ENCODE measurements around the gene RRBP1.

RRBP1 gene

DNA sequence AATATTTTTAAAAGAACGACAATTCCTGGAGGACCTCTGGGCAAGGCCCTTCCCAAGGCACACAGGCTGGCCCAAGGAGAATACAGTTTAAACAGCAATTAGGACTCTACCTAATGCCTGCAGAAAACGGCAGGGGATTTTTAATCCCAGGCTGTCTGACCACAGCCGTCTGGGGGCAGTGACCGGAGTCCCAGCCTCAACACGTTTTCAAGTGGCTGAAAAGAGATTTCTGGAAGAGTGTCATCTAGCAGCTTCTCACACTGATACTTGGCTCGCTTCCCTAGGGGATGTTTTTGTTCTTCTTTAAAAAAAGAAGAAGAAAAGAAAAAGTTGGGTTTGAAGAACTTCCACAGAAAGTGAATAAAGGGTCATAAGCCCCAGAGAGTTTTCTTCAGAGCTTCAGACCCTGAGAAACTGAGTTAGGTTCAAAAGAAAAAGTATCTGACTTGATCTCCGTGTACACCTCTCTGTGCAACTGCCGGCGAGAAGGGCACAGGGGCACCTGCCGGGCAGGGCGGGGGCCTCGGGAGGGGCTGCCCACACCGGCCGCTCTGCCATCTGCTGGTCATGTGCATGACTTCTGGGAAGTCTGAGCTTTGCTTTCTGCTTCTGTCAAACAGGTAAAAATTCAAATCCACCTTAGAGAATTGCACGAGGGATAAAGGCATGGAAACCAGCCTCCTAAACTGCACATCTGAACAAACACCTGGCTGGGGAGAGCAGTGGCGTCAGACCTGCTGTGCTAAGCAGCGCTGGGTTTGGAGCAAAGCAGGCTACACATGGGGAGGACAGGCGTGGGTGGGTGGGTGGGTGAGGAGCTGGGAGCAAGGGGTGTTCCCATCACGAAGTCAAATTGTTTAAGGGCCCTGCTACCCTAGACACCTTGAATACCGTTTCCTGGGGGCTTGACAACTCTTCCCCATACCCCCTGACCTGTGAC, 33.0 kb downstream of the RRBP1 start:
- peak; percentile 54 for DNase-seq

DNA sequence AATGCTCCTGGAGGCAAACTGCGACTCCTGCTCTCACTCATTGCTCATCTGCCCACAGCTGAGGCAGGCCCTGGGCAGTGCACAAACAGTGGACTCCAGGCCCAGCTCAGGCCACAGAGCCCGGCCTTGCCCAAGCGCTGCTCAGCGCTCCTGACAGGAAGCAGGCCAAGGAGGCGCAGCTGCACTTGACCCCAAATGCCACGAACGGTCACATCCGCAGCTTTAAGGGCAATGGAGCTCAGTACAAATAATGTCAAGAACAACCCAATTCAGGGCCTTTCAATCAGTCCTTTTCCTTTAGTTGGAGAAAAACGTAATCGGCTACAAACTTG, 33.8 kb downstream of the RRBP1 start:
- DNase-seq (no peak), ATAC-seq (no peak)

More for the DNA sequence above, 33.0 kb downstream of the RRBP1 start:
- no peak for ATAC-seq

DNA sequence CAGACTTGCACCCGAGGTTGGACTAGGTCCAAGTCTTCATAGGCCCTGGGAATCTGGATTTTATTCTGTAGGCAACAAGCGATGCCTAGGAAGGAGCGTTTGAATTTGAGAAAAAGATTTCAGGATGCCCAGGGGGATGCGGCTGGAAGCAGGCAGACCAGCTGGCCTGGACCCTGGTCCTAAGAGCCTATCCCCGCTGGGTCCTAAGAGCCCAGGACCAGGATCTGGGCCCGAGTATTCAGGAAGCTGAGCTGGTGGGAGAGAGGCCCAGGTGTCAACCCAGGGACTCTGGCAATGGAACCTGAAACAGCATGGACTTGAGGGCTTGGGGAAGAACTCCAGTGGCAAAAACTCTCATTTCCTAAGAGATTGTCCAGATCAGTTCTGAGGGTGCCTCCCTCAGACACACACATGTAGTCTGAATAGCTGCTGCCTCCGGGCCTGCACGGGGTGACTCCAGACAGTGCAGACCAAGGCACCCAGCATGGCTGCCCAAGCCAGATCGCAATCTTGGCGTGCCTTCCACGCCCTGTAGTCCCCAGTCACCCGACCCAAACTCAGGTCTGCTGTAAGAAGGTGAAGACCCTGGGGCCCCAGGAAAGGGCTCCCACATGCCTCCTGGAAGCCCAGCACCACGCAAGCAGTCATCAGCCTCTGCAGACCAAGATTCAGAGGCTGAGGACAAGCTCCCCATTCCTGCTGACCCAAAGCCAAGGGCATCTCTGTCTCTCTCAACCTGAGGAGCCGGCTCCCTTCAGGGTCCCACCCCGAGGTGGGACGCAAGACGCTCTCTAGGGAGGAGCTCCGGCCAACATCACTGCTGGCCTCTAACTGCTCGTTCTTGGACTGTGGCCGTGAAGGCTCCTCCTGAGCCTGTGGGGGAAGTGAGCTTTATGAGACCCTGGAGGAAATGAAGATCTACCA, 34.4 kb downstream of the RRBP1 start:
- ATAC-seq (no peak), DNase-seq (no peak)

DNA sequence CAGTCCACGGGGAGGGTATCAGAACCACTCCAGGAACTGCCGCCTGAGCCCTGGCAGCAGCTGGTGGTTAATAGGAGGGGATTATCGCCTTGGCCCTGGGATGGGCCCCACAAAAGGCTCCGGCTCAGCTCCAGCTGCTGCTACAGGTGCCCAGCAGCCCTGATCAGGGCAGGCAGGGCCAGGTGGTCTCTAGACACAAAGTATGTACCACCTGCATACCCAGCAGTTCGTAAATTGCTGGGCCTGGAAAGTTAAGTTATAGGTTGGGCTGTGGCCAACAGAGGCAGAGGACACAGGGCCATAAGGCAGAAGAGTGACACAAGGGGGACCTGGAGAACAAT, 35.1 kb downstream of the RRBP1 start:
- ATAC-seq (no peak), DNase-seq (no peak)

DNA sequence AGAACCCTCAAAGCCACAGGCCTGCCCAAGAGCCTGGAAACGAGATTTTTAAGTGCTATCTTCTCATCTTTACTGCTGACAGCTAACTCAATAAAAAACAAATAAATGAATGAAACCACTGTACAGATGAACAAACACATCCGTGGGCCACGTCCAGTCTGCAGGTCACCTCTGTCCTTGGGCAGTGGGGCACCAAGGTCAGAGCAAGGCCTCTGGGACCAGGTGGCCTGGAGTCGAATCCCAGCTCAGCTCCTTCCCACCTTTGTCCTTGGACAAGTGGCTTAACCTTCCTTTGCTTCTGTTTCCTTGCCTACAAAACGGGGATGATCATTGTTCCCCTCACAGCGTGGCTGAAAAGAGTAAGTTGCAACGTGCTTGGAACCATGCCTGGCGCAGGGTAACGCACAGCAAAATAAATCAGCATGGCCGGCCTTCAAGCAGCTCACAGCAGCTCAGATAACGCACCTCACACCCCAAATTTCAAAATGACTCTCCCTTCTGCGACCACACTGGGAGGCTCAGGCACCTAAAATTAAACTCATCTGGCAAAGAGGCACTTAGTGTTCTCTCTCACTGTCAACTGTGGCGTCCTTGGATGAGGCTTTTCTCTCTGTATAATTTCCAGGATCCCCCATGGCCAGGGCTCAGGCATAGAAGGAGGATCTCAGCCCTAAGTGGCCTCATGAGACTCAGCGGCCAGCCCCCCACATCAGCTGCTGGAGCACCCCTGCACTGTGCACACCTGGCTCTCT, 35.7 kb downstream of the RRBP1 start:
- DNase-seq (no peak), ATAC-seq (no peak)

DNA sequence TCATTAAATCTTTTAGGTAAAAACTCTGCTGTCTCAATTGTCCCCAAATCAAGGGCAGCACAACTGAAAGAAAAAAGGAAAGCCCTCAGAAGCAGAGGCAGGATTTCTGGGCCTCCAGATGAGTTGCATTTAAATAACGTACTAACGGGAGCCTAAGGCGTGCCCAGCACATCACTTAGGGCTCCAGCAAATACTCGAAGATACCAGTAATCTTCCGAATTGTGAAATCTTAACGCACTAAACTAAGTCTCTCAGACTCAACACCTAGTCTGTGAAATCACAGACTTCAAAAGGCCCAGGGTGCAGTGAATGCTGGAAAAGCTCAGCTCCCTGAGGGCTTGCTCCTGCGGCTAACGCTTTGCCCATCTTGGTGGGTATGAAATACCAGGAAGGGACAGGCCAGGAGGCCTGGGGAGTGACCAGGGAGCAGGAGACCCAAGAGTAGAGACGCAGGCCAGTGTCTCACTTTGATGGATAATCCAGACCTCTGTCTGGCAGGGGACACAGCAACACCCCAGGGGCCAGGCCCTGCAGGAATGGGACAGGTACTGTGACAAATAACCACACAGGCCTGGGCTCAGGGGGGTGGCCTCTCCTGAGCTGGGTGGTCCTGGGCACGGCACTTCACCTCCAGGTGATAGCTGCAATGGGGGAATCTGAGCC, 36.4 kb downstream of the RRBP1 start:
- no peak for DNase-seq
- no peak for ATAC-seq

DNA sequence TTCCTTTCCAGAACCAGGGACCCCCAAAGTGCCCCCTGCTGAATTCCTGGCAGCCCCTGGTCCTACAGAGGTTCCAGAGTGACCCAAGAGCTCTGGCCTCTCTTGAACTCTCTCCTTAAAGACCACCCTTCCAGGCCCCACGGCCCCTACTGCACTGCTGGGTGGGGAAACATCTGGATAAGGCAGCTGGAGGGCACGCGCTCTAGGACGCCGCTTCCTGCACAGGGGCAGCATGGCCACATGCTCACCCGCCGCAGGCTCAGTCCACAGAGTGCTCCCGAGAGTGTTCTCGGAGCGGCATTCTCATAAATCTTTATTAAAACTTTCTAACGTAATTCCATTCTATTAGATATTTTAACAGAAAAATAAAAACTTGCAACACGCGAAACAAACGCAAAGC, 37.0 kb downstream of the RRBP1 start:
- ATAC-seq (no peak), DNase-seq (no peak)

DNA sequence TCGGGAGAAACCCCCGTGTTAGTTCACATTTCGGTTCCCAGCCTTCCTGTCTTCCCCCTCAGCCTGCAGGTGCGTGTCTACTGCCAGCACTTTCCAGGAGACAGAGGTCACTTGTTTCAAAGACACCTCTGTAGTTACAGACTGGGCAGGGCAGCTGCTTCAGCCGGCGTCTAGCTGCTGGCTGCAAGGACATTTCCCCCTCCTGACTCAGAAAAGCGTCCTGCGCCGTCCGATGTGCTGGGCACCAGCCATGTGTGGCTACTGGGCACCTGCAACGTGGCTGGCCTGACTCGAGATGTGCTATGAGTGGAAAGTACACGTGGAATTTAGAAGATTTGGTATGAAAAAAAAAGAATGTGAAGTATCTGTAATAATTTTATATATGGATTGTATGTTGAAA, 37.6 kb downstream of the RRBP1 start:
- no peak for ATAC-seq
- DNase-seq = no peak

DNA sequence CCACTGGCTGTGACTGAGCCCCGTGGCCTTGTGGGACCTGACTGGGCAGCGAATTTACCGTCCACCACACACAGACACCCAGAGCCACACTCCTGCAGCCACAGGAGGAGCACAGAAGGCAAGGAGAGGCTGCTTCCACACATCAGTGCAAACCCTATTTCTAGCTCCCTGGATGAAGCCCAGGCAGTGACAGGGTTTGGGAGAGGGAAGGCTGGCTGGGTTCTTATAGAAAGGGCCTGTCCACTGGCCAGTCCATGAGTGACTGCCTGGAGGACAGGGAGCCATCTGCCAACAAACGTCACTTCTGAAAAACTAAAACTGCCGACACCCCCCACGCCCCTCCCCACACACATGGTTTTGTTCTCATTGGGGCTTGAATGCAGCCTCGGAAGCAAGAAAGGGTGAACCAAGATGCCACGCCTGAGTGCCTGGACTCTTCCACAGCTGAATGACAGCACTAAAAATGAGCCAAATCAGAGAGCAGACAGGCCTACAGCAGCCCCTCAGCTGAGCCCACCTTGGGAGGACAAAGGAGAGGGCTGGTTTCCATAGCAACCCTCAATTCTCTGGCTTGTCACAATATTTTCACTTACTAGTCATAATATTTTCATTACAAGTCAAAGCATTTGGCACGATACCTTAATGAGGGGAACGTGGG, 38.4 kb downstream of the RRBP1 start:
- DNase-seq = no peak

DNA sequence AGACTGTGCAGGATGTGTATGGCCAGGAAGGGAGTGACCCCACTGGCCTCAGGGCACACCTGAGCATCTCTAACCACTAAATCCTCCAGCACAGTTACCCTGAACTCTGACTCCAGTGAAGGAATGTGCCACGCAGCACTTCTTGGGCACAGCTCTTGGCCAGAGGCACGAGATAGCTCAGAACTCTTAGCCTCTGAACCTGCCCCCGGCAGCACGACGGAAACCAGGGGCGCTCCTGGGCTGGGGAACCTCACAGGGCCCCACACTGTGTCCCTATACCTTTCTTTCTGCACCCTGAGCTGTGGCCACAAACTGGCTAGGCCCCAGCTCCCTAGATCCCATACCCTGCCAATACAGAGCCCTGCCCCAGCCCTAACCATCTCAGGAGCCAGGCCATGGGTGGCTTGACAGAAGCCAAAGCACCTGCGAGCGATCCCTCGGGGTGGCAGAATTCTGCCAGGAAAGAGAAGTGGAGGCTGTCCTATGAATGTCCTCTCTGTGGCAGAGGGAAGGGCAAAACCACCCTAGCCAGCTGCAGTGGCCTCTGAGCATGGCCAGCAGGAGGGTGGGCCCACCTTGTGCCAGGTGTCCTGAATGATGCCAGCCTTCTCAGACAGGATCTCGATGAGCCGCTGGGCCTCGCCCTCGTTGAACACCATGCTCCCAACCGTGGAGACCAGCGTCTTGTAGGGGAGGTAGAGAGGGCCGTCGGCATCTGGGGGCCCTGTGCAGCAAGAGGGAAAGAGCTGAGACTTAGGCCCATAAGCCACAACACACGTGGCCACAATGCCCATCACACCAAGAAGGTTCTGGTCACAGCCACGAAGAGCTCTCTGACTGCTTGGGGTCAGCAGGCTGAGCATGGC, 39.4 kb downstream of the RRBP1 start:
- ATAC-seq = no peak
- no peak for DNase-seq

More for the DNA sequence above, 38.4 kb downstream of the RRBP1 start:
- ATAC-seq = no peak

DNA sequence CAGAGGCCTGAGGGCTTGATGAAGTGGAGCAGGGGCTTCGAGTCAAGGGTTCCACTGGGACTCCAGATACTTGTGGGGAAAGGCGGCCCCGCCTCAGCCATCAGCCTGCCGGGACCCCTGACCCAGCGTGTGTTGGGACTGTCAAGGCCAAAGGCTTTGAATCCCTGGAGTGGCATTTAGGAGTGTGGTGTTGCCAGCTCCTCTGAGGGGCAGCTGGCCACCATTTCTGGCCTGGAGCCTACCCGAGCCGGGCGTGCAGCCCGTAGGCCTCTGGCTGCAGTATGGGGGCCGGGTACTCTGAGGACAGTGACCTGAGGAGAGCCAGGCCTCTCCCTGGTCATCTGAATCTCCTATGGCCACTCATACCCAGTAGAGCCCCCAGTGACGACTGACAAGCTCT, 40.0 kb downstream of the RRBP1 start:
- DNase-seq = no peak

DNA sequence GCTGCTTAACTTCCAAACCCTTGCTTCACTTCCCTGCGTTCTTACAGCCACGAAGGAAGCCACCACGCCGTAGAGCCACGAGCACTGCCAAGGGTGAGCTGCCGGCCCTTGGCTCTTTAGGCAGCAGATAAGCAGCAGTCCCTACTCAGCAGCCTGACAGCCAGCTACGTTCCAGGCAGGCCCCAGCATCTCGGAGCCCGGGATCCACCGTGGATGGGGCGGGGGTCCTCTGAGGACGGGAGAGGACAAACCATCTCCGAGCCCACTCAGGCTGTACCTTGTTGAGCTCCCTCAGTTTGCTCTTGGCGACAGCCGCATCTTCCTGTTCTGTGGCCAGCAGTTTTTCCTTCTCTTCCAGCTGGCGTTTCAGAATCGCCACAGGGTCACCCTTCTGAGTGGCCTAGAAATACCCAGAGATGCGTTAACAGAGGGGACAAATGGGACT, 40.5 kb downstream of the RRBP1 start:
- no peak for ATAC-seq
- DNase-seq = no peak

More for the DNA sequence above, 40.0 kb downstream of the RRBP1 start:
- no peak for ATAC-seq

DNA sequence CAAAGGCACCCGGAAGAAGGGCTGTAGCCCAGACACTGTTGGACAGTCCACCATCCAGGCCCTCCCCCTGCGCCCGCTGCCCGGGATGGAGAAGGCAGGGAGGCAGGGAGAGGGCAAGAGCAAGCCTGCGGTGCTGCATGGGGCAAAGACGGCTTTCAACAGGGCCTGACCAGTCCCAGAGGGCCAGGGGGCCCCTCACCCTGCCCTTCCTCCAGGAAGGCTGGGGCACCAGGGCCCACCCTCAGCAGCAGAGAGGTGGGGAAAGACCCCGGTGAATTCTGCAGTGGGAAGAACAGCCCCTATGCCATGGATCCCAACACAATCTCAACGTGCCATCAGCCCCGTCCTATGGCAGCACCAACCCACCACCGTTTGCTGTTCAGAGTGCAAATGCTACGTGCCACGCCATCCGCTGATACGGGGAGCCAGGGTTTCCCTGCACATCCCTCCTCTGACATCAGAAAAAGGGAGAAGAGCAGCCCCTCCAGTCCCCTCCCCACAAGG, 41.1 kb downstream of the RRBP1 start:
- ATAC-seq (no peak), DNase-seq (no peak)

DNA sequence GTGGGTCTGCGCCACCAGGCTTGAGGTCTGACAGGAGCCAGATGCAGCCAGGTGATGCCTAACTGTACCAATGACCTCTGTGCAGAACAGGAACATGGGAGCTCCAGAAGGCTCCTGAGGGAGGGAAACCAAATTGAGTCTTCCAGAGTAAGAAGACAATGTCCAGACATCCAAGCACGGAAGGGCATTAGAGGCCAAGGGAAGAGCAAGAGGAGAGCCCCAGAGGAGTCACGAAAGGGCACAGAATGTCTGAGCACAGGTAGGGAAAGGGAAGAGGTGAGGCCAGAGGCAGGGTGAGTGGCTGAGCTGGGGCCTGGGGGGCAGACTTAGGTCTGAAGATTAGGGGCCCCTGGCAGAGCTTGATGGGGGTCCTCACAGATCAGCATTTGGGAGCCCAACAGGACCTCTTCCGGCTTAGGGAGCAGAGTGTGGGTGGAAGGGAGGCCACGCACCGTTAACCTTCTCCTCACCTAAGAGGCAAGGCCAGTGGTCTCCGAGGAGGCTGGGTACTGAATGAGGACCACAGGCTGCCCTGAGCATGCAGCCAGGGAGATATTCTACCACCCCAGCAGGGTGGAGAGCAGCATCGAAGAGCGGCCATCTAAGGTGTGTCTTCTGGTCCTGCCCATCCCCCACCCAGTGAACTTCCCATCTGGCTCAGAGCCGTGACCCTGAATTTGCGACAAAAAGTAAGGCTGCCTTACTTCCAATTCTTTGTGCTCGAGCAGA, 41.7 kb downstream of the RRBP1 start:
- DNase-seq = no peak
- no peak for ATAC-seq

DNA sequence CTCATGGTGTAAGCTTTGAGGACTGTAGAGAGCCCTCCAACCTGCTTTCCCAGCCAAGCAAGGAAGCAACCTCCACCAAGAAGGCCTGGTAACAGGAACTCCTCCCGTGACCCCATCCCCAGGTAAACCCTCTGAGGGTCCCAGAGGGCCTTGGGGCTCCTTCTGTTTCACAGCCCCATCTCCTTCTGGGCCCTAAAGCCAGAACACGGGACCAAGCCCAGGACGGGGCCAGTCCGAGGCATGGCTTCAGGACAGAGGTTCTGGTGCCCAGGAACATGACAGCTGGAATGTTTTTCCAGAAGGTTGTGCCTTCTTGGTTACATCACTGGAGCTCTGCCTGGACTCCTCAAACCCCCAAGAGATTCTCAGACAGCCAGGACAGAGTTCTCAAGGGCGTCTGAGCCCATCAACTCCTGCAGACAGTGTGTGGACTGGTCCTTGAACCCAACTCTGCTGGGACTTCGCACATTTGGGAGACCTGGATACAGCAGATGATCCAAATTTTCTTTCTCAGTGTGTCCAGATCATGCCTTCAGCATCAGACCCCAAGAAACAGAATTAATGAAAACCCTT, 43.1 kb downstream of the RRBP1 start:
- ATAC-seq (no peak), DNase-seq (no peak)

DNA sequence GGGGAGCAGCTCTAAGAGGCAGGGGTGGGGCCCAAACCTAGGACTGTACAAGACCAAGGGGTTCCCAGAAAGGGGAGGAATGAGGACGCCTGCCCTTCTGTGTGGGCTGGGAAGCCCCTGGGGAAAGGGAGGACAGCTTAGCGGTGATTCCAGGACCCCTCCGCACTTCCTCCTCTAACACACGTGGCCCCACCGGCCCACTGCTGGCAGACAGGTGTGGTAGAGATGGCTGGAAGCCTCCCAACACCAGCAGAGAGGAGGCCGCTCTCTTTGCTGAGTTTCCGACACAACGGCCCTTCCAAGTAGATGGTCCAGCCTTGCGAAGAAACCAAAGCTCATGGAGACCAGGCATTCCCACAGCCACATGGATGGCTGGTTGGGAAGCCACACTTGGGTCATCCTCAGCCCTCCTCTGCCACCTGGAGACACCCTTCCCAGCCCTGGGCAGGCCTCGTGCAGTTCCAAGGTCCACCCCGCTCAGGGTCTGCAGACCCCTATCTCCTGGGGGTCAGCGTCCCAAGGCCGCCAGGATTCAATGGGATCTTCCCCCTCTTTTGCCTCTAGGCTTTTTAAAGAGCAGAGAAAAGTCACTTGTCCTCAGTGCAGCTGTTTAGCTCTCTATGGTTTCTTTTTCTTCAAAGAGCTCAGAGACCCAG, 43.9 kb downstream of the RRBP1 start:
- ATAC-seq = no peak
- DNase-seq = no peak

DNA sequence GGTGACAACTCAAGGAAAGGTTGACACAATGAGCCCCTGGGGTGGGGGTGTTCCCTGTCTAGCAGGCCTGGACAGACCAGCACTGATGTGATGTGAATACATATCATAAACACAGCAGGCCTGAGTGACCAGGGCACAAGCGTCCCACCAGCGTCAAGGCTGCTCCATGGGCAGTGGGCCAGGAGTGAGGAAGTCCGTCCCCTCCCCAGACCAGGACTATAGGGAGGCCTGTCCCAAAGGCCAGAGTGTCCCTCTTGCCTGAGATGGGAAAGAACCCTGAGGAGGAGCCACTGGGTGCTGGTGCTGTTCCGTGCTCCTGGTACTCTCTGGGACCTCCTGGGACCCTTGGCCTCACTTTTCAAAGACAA, 44.6 kb downstream of the RRBP1 start:
- DNase-seq (no peak), ATAC-seq (no peak)

DNA sequence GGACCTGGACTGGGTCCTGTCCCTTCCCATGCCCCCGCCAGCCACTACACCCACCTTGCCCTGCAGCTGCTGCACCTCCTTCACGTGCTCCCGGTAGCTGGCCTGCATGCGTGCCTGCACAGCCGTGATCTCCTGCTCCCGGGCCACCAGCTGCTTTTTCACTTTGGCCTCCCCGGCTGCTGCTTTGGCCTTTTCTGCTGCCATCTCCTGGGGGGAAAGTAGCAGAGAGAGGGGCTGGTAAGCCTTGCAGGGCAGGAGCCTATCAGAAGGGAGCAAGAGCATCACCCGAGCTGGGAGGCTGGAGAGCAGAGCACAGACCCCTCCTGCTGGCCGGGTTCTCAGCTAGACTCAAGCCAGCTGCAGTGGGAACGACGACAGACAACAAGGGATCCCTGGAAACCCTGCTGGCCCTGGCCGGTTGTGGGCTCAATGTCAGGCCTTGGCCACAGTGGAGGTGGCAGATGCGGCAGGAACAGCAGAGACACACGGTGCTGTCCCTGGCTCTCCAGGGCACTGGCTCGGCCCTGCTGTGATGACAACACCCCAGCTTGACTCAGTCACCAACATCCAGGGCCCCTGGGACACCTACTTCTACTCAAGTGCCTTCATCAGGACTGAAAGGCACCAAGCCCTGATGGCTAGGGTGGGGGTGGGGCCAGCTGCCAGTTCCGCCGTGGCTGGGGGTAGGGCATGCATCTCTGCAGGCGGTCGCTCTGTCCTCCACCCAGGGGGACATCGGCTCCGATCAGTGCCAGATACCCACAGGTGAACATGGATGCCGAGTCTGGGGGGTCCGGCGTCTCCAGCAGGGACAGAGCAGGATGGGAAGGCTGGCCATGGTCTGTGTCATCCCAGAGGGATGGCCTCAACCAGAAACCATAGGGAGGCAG, 45.3 kb downstream of the RRBP1 start:
- no peak for DNase-seq
- ATAC-seq = no peak
